Activated T-helper 9 cell treated with anti-CD3 and anti-CD28 coated beads, Interleukin-2, amount 50 U/mL, for 16 hours (primary cell): ENCODE measurements around the gene FTO.
"Not testable (repeated sequence)": the region's sequence is repeated elsewhere in the genome, so short reads cannot be mapped to it uniquely, and the experiment has no call there.

Experiments used
- DNase-seq: peaks from one replicate; pipeline ENCODE4 v3.0.0-alpha.2; 2020; ENCODE audit warnings: low read depth

FTO gene

DNA sequence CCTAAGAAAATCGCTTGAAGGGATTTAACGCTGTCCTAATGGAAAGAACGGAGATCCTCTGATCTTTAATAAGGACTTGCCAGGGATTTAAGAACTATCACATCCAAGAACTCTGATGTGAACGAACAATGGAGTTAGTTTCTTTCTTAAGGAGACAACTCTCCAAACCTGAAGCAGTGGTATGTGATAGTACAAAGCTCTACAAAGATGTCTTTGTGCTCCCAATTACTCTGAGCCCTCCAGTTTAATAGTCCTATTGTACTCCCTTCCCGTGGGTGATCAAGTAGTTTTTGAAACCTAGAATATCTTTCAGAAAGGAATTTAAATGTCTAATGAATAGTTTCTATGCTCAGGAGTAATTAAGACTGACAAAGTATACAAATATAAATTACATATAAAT lies 123.8 kb downstream of the FTO start:
- no peak for DNase-seq

DNA sequence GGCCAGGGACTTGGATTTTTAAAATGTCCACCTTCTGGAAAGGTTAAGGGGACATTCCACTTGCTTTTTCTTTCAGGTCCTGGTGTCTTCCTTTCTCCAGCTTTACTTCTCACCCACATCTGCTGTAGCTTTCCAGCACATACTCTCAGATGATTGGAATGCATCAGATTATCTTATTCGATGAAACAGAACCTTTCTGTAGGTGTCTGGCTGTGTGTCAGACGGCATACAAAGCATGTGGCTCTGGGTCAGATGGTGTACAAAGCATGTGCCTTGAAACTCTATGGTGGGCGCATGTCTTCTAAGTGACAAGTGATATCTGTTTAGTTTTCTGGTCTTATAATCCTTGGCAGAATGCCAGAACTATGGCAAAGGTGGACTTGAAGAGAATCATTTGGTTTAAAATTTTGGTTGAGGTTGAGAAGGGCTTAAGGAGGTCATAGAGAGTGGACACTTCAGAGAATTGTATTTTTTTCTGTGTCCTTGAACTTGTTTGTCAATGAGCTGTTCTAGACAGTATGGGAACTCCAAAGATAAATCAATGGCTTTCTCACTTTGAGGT lies 125.3 kb downstream of the FTO start:
- no peak for DNase-seq

DNA sequence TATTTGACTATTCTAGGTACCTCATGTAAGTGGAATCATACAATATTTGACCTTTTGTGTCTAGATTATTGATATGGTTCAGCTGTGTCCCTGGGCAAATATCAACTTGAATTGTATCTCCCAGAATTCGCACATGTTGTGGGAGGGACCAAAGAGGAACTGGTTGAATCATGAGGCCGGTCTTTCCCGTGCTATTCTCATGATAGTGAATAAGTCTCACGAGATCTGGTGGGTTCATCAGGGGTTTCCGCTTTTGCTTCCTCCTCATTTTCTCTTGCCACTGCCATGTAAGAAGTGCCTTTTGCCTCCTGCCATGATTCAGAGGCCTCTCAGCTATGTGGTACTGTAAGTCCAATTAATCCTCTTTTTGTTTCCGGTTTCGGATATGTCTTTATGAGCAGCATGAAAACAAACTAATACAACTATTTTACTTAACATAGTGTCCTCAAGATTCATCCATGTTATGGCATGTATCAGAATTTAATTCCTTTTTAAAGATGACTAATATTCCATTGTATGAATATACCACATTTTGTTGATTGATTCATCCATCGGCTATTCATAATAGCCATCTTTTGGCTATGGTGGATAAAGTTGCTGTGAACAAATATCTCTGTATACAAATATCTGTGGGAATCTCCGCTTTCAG lies 129.1 kb downstream of the FTO start:
- DNase-seq, result no peak

DNA sequence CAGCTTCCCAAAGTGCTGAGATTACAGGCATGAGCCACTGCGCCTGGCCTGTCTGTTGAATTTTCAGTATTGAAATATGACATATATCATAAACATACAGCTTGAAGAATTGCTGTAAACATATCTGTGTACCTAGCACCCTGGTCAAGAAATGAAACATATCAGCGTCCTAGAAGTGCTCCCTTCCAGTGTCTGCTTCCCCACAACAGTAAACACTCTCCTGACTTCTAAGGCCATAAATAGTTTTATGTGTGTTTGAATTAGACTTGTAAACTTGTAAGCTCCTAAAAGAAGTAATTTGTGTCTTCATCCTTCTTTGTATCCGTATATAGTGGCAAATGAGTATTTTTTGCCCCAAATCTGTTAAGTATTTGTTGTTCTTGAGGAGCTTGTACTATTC lies 132.2 kb downstream of the FTO start:
- no peak for DNase-seq

DNA sequence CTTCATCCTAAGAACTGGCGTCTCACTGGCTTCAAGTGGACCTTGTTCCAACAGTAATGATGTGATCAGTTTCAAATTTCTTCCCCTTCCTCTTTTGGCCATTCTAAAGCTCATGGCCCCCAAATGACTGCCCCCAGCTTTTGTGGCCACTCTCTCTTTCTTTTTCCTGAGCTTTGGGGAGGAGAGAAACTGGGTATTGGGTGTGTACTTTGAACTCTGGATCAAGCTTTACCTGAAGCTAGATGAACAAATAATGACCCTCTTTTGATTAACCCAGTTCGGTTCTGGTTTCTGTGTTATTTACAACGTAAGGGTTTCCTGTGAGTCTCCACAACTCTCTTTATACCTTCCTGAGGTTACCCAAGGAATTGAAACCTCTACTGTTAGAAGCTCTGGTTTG lies 132.7 kb downstream of the FTO start:
- DNase-seq, result no peak

DNA sequence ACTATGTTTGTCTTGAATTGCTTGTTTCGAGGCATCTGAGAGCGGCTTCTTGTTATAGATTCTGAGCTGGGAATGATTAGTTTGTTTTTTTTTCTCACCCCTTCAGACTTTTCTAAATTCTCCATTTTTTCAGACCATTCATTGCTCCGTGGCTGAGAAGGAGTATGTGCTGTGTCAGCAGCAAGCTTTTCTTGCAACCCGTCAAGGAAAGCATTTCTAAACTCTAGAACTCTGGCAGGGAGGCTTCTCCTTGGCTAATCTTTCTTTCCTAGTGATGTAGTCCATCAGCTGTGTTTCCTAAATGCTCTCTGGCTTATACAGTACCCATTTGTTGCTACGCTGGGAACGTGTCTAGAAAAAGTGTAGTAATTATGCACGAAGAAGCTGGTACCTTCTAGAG lies 133.5 kb downstream of the FTO start:
- DNase-seq, result no peak

DNA sequence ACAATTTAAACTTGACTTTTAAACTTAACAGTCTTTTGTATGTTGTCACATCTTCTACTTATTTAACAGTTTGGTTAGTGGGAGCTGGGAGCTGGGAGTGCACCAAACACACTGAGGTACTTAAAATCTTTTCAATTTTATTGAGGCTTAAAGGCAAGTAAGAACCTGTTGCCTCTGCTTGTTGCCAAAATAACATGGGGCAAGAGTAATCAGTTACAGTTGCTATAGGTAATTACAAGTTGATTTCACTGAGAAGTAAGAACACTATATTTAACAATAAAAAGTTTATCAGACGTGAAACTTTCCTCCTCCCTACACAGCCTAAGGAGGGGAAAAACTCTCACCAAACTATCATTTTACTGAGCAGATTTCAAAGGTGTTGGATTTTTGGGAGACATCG lies 135.2 kb downstream of the FTO start:
- DNase-seq, result no peak

DNA sequence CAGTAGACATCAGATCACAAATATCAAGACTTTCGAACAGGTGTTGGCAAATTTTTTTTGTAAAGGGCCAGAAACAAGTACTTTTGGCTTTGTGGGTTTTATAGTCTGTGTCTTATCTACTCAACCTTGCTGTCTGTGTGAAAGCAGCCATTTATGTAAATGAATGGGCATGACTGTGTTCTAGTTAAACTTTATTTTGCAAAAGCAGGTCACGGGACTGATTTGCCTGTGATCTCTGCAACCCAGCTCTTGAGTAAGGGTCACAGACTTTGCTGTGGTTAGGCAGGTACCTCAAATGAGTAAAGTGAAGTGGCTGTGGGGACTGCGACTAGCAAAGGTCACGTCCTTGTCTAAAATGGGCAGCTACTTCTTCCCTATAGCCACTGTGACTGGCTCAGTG lies 136.5 kb downstream of the FTO start:
- DNase-seq, result no peak

DNA sequence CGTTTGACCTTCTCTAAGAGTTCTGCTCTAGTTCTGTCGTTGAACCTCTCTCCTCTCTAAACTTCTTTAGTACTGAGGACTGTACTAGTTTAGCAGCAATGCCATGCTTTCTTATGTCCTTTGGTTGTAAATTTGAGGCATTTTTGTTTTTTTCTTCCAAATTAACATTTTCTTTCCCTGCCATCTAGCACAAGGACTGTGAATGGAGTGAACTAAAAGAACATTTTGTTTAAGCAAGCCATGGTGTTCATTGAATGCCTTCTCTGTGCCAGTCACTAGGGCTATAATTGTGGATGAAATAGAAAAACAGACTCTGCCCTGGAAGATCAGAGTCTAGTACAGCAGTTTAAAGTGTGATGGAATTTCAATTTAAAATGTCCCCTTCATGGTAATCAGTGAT lies 137.9 kb downstream of the FTO start:
- DNase-seq, result no peak

DNA sequence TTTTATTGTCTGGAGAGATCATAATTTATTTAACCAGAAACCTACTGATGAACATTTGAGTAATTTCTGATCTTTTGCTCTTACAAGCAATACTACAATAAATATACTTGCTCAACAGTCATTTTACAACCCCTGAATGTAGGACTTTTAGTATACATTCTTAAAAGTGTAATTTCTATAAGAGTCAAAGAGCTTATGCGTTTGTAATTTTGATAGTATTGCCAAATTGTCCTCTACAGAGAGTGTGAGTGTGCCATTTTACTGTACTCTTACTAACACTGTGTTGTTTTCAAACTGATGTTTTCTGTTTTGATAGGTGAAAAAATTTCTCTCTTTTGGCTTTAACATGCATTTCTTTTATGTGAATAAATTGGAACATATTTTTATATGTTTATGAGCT lies 139.1 kb downstream of the FTO start:
- no peak for DNase-seq

DNA sequence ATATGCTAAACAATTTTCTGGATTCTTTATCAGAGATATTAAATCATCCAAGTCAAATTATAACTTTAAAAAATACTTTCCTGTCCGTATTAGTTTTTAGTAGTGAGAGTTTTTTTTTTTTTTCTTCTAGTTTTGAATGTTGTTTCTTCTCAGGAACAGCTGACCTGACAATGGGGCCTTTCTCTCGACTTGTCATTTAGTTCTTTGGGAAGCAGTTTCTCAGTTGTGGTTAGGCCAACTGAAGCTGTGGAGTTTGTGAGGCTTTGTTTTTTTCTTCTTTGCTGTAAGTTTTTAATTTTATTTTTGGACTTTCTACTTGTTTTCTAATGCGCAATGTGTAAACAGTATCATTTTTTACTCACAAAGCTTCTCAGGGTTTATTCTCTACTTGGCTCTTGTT lies 140.8 kb downstream of the FTO start:
- no peak for DNase-seq

DNA sequence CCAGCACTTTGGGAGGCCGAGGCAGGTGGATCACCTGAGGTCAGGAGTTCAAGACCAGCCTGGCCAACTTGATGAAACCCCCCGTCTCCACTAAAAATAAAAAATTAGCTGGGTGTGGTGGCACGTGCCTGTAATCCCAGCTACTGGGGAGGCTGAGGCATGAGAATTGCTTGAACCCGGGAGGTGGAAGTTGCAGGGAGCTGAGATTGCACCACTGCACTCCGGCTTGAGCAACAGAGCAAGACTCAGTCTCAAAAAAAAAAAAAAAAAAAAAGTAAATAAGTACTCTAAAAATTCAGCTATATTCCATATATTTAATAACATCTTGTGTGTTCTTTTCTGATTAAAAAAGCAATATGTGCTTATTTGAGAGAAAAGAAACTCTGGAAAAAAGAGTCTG lies 142.6 kb downstream of the FTO start:
- not testable (repeated sequence) for DNase-seq

DNA sequence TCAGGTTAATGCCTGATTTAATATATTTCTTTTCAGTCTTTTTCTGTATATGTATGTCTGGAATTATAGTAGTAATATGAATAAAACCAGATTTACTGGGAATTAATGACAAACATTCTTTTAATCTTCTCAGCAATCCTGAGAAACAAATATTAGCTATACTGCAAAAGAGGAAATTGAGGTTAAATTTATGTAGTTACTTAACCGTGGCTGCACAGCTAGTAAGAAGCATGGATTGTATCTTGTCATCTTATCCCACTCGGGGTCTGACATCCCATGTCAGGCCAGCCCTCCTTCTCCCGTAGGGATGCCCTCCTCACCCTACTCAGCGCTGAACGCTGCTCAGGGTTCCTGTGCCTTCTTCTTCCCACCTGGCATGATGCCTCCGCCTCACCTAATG lies 143.0 kb downstream of the FTO start:
- DNase-seq, result no peak

DNA sequence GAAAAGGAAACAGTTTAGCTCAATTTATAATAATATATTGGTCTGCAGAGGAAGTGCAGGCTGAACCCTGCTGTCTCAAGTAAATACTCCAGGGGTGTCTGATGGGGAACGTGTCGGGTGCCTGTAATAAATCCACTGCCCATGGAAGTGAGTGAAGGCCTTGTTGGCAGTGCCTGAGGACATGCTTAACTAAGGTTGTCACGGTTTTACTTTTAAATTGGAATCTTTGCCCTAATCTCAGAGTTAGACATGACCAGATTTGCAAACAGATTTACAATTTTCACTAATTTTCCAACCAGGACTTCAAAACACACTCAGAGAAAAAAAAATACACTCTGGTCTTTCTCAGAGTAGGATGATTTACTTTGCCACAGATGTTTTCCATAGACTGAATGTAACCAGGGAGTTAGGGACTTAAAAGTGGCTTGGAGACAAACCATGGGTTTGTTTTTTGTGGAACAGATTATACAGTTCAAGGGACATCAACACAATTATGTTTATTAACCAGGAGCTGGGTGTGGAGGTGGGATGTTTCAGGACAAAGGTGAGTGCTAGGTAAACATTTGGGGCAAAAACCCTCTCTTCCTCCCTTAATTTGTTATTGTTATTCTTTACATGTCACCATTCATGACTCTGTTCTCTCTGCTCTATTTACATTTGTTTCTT lies 144.5 kb downstream of the FTO start:
- no peak for DNase-seq

DNA sequence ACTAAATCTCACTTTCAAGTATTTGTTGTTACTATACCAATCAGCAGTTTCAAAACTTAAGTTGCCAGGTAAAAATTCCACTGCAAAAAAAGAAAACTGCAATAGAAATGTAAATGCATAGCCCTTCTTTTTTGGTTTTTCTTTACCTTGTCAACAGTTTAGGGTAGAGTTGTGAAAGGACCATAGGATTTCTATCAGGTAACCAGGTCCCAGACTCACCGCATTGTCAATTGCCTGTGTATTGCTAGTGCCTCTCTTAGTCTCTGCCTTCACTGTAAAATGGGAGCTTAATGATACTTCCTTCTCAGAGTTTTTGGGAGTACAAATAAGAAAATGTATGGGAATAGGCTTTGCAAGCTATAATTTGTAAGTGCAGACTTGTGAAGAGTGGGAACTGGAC lies 145.0 kb downstream of the FTO start:
- no peak for DNase-seq

DNA sequence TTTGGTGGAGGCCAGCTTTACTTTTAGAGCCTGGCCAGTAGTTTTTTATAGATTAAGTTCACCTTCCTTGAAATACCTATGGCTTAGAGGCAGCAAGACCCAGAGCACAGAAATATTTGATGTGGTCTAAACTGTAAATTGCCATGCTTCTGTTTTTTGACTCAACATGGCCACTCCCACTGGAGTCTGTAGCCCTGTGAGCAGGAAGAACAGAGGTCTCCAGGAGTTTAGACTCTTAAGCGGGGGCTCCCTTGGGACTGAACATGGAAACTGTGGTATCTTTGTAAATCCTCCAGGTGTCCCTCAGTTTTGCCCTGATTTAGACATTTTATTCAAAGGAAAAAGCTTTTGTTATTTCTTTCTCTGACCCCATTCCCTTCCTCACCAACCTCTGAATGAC lies 145.6 kb downstream of the FTO start:
- no peak for DNase-seq

DNA sequence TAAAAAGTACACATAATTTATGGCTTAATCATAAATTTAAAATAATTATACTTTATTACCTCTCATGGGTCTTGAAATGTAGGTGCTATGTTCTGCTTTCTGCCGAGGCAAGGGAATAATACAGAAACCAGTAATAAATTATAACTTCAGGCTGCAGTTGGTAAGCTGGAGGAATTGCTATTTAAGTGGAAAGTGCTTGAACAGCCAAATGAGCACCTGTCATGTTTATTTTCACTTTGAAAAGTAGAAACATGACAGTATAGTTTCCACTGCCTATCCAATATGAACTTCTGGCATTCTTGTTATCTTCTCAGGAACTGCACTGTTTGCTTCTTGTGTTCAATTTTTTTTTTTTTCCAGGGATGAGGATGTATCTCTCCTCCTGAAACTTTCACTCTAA lies 146.0 kb downstream of the FTO start:
- DNase-seq, result no peak

DNA sequence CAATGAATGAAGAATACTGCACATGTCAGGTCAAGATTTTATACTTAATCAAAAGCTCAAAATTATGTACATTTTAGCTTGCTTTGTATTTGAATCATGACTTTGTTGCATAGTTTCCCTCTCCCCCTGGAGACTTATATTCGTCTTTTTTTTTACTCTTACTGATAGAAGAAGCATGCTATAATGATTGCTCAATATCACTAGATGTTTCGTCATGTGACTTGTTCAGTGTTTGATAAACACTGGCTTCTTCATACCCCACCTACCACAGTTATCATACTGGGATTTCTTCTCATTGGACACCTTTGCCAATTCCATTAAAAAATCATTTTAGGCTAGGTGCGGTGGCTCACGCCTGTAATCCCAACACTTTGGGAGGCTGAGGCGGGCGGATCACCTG lies 148.7 kb downstream of the FTO start:
- no peak for DNase-seq

DNA sequence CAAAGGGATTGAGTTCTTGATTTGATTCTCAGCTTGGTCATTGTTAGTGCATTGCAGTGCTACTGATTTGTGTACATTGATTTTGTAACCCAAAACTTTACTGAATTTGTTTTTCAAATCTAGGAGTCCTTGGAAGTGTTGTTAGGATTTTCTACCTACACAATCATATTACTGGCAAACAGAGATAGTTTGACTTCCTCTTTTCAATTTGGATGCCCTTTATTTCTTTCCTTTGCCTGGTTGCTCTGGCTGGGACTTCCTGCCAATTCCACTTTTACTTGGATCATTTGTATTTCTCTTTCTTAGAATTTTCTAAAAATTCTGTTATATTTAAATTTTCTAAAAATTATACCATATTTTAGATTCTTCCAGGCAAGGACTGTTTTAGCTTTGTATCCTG lies 151.1 kb downstream of the FTO start:
- no peak for DNase-seq

DNA sequence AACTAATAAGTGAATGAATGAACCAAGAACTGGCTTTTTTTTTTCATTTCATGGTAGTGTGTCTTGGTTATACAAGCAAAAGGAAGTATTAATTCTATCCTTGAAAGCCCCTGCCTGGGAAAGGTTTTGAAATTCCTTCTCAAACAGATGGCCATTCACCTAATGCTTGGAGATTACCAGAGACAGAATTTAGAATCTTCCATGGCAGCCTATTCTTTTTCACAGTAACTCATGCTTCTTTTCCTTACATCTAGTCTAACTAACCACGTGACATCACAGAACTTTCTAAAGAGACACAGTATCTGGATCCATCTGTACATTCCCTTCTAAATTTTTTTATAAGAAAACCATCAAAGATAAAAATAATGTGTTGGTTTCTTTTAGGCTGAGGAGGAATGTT lies 151.6 kb downstream of the FTO start:
- DNase-seq, result no peak

DNA sequence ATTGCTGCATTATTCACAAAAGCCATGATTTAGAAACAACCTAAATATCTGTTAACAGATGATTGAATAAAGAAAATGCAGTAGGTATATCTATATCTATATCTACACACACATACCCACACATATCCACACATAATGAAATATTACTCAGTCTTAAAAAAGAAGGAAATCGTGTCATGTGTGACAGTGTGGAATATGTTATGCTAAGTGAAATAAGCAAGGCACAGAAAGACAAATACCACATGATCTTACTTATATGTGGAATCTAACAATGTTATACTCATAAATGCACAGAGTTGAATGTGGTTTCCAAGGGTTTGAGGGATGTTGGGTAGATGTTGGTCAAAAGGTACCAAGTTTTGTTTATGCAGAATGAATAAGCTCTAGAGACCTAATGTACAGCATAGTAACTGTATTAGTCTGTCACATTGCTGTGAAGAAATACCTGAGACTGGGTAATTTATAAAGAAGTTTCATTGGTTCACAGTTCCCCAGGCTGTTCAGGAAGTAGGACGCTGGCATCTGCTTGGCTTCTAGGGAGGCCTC lies 156.1 kb downstream of the FTO start:
- DNase-seq, result no peak

DNA sequence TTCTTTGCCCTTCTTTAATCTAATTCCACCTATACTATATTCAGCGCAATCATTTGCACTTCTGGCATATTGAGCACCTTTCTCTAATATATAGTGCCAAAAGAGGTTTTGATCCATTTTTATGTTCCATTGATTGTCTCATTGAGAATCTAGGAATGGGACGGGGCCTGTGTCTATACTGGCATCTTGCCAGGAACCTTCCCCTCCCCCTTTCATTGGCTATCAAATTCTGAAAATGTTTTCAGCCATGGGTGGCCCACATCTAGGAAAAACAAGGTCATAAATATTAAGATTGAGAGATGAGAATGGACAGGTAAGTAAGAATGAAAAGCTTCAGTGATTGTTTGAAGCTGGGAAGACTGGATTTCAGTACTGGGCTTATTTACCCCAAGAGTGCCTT lies 159.9 kb downstream of the FTO start:
- no peak for DNase-seq

DNA sequence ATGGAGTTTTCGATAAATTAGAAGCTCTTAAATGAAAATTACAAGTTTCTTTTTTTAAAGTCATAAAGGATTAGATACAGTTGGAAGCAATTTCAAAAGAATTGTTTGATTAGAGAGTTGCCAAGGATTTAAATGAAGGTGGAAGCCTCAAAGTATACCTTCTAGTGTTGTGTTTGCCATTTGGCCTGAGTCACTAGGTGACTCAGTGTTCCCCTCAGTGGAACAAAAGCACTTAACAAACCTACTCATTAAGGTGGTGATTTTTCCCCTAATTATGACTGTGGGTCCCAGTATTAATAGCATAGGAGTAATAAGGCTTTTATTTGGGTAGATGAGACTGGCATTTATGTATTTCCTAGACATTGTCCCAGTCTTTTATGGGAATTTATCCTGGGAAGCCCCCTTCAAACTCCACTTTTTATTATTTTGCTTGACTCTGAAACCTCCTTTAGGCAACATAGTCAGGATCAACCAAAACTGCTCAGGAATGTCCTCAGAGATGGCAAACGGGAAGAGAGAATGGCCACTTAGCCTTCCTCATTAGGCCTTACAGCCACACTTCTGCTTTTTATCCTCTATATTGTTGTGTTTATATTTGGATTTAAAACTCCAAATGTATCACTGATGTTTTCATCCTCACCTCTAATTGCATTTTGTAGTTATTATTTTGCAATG lies 161.0 kb downstream of the FTO start:
- DNase-seq, result no peak
